Limb (tissue), 2 donors: ENCODE results near the gene AGTR2.
A peak's percentile ranks its signal among the peaks of the same experiment; 100 is the strongest.
"Not testable (repeated sequence)": the region's sequence is repeated elsewhere in the genome, so short reads cannot be mapped to it uniquely, and the experiment has no call there.

ENCODE experiments used
- DNase-seq, 2 donors: peaks; one replicate each; pipeline ENCODE4 v3.0.0-alpha.2; 2016; ENCODE audit errors: extremely low spot score in 2 of 2

The AGTR2 gene, protein sequence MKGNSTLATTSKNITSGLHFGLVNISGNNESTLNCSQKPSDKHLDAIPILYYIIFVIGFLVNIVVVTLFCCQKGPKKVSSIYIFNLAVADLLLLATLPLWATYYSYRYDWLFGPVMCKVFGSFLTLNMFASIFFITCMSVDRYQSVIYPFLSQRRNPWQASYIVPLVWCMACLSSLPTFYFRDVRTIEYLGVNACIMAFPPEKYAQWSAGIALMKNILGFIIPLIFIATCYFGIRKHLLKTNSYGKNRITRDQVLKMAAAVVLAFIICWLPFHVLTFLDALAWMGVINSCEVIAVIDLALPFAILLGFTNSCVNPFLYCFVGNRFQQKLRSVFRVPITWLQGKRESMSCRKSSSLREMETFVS

DNA sequence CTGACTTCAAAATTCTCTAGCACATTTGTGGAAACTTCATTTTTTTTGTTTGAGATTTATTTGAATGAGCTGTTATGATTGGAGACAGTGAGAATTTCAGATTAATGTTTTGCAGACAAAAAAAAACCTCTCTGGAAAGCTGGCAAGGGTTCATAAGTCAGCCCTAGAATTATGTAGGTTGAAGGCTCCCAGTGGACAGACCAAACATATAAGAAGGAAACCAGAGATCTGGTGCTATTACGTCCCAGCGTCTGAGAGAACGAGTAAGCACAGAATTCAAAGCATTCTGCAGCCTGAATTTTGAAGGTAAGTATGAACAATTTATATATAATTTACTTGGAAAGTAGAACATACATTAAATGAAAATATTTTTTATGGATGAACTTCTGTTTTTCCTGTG lies at the start of gene AGTR2:
Gene AGTR2, plus strand, starts transcription at position 234 of the 400 bp plus-strand sequence. CDS start 1,537 bp downstream, outside the sequence.
- peak in 1 of 2 donors; percentile 24 for DNase-seq

DNA sequence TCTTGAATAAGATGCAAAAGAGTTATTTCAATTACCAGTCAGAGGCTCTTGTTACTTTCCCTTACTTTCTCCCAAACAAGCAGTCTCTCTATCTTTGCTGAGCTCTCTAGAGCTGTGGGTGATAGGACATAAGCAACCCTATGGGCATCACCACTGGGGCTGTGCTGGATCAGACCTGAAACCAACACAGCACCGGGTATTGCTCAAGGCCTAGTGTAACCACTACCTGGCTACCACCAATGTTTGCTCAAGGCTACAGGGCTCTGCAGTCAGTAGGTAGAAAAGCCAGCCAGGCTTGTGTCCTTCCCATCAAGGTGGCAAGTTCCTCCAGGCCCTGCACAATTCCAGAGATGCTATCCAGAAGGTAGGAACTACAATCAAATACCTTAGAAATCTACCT lies 35.3 kb upstream of the AGTR2 start:
- no peak for DNase-seq

DNA sequence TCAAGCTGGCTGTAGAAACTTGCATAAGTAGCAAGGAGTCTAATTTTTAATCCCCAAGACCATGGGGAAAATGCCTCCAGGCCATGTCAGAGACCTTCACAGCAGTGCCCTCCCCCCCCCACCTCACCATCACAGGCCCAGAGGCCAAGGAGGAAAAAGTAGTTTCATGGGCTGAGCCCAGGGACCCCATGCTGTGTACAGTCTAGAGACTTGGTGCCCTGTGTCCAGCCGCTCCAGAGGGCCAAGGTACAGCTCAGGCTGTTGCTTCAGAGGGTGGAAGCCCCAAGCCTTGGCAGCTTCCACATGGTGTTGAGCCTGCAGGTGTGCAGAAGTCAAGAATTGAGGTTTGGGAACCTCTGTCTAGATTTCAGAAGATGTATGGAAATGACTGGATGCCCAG lies 29.3 kb upstream of the AGTR2 start:
- DNase-seq: not testable (repeated sequence)

DNA sequence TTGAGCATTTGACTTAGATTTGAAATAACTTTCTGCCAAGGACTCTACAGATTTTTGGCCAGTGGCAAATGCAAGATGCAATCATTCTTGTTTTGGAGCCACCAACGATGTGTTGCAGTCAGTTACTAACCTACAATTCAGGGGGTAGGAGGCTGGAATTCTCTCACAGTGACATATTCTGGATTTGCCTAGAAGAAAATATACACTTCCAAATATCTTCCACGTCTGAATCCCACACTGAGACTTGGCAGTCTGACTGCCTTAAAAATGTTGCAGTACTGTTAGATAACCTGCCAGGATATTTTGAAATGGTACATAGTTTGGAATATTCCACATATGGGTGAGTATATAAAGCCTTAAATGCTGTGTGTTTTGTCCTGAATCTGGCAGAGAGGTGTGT lies 27.6 kb upstream of the AGTR2 start:
- no peak for DNase-seq

DNA sequence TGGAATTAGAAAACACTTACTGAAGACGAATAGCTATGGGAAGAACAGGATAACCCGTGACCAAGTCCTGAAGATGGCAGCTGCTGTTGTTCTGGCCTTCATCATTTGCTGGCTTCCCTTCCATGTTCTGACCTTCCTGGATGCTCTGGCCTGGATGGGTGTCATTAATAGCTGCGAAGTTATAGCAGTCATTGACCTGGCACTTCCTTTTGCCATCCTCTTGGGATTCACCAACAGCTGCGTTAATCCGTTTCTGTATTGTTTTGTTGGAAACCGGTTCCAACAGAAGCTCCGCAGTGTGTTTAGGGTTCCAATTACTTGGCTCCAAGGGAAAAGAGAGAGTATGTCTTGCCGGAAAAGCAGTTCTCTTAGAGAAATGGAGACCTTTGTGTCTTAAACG lies 2.4 kb downstream of the AGTR2 start:
- peak in 1 of 2 donors; percentile 2 for DNase-seq

DNA sequence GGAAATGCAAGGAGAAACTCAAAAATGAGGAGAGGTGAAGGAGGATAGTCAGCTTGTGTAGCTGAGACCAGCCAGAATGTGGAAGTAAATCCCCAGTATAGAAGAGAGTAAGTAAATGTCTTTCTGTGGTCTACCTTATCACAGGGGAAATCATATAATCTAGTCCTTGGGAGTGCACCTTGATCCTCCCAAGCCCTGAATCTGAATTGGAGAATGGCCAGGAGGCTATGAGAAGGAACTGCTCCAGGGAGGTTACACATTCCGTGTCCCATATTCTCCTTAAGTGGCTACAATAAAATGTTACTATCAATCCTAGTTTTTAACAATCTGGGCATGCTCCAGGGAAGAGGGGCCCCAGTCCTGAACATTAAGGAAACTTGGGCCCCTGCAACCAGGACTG lies 10.8 kb downstream of the AGTR2 start:
- DNase-seq: no peak

DNA sequence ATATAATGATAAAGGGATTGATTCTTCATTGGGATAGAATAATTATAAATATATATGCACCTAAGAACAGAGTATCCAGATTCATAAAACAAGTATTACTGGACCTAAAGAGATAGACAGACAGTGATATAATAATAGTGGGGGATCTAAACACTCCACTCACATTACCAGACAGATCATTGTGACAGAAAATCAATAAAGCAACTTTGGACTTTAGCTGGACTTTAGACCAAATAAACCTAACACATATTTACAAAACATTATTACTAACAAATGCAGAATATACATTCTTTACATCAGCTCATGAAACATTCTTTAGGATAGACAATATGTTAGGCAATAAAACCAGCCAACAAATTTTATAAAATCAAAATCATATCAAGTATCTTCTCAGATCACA lies 14.6 kb downstream of the AGTR2 start:
- DNase-seq: no peak

DNA sequence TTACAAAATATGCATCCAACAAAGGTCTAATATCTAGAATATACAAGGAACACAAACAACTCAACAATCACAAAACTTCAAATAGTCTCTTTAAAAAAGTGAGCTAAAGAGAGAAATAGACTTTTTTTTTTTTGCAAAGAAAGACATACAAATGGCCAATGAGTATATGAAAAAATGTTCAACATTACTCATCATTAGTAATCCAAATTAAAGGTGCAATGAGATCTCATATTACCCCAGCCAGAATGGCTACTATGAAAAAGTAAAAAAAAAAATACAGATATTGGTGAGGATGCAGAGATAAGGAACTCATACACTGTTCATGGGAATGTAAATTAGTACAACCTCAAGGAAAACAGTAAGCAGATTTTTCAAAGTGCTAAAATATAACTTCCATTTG lies 24.1 kb downstream of the AGTR2 start:
- DNase-seq: no peak

DNA sequence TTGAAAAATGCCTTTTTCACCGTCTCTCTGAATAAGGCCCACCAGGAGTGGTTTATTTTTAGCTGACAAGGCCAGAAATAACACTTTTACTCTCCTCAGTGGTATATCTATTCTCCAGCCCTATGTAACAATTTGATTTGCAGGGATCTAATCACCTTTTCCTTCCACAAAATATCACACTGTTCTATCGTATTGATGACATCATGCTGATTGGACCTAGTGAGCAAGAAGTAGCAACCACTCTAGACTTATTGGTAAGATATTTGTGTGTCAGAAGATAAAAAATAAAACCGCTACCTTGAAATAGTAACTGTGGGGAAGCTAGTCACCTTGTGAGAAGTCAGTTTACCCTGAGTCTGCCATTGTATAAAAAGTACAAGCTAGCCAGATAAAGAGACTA lies 27.7 kb downstream of the AGTR2 start:
- DNase-seq: no peak

DNA sequence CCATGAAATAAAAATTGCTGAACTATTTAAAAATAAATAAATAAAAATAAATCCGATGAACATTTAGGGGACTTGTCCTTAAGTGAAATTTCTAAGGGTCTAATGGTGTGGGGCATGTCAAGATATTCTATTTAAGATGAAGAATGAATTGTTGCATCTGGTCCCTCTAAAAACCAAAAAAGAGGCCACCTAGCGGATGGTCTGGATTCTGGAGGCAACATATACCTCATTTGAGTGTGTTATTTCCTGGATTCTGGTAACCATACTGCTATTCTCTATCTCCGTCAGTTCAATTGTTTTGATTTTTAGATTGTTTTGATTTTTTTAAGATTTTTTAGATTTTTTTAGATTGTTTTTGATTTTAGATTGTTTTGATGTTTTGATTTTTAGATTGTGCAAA lies 28.3 kb downstream of the AGTR2 start:
- no peak for DNase-seq

DNA sequence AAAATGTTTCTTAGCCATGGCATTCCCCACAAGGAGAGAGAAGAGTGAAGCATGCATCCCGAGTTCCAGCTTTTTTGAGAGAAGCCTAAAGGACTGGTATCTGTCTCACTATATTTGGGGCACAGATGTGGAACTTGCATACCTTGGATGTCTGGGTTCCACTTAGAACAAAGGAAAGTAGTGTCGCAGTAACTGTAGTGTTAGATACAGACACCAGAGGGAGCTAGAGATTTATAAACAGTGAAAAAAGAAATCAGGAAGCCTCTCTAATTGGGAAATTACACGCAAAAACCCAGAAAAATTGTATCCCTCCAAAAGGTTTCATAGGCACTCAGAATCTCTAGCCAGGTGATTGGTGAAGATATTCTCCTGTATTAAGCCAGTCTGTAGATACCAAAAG lies 34.4 kb downstream of the AGTR2 start:
- peak in 1 of 2 donors; percentile 37 for DNase-seq

DNA sequence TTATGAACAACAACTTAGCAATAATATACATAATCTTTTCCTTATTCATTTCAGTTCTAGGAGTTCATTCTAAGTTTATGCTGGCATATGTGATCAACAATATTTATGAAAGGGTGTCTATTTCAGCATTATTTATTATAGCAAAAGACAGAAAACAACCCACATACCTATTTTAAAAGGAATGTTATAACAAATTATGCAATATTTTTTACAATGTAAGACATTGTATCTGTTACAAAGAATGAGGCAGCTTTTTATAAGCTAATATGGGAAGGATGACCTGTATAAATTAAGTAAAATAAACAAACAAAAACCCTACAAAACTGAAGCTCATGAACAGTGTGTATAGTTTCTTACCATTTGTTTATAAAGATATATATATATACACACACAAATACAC lies 42.7 kb downstream of the AGTR2 start:
- no peak for DNase-seq

DNA sequence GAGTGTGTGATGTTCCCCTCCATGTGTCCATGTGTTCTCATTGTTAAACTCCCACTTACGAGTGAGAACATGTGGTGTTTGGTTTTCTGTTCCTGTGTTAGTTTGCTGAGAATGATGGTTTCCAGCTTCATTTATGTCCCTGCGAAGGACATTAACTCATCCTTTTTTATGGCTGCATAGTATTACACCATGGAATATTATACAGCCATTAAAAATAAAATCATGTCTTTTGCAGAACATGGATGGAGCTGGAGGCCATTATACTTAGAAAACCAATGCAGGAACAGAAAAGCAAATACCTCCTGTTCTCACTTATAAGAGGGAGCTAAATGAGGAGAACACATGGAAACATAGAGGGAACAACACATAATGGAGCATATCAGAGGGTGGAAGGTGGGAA lies 46.5 kb downstream of the AGTR2 start:
- DNase-seq: not testable (repeated sequence)
